Astrocyte of the cerebellum (primary cell): ENCODE measurements around the gene DGKD.

ENCODE experiments used
- DNase-seq: peaks from one replicate; pipeline ENCODE4 v3.0.0-alpha.2; 2011; ENCODE audit warnings: low read depth
- H3K4me3 ChIP-seq: 2 replicates; pipeline ENCODE4 v1.5.1; 2011; ENCODE audit warnings: mild to moderate bottlenecking, low read depth, low read length, moderate library complexity
- CTCF ChIP-seq: IDR thresholded peaks from 2 replicates; pipeline ENCODE4 v1.5.1; 2012; ENCODE audit warnings: low read length, low read depth, moderate library complexity, mild to moderate bottlenecking; ENCODE audit errors: missing control alignments
- in situ Hi-C: cut with HindIII; loops from 2 replicates; pipeline ENCODE4 v1.10.0; 2017; ENCODE audit warnings: low sequenced_read_pairs

DGKD gene

DNA sequence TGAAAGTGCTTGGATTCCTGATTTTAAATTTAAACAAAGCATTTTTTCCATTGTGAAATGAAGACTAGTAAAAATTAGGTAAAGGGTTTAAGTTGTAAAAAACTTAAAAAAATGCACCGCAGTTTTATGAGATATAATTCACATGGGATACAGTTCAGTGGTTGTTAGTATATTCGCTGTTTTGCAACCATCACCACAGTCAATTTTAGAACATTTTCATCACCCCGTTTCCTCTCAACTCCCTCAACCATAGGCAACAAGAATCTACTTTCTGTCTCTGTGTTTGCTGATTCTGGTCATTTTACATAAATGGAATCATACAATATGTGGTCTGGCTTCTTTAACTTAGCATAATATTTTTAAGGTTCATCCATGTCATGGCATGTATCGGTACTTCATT, 4.0 kb downstream of the DGKD start:
- no peak for DNase-seq
- TF ChIP-seq CTCF, result no peak
- in situ Hi-C loops, result no loop called here
- H3K4me3 ChIP-seq, result no peak overlapping the region

DNA sequence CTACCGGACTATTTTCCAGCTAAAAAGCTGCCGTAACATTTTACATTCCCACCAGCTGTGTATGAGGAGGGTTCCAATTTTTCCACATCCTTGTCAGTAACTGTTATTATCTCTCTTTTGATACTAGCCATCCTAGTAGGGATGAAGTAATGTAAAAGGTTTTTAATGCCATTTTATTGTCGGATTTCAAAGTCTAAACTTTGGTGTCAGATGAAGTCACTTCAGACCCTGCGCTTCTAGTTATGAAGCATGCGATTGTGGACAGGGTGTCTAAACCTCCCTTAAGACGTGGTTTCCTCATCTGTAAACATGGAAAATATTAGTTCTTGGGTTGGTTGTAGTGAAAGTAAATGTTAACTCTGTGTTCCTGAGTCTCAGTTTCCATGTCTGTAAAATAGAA, 4.7 kb downstream of the DGKD start:
- no peak for TF ChIP-seq CTCF
- no peak for DNase-seq
- in situ Hi-C loops, result no loop called here
- H3K4me3 ChIP-seq, result no peak overlapping the region

GRCh38 chr2:233359823-233360222, 5.5 kb downstream of the DGKD start:
- H3K4me3 ChIP-seq, result no peak overlapping the region
- no peak for DNase-seq
- TF ChIP-seq CTCF, result no peak
- in situ Hi-C loops, result no loop called here

DNA sequence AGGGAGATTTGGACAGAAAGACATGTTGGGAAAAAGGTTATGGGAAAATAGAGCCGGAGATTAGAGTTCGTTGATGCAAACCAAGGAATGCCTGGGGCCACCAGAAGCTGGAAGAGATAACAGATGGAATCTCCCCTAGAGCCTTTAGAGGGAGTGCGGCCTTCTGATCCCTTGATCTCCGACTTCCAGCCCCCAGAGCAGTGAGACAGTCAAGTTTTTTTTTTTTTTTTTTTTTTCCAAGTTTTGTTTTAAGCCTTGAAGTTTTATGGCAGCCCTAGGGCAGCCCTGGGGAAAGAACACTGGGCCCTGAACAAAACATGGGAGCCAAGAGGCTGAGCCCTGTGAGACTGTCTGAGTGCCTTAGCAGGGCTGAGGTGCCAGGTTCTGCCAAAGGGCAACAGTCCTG, 6.5 kb downstream of the DGKD start:
- in situ Hi-C loops, result no loop called here
- no peak for DNase-seq
- TF ChIP-seq CTCF, result no peak
- no peak overlapping the region for H3K4me3 ChIP-seq

- no peak for DNase-seq
- no peak for TF ChIP-seq CTCF
- no peak overlapping the region for H3K4me3 ChIP-seq
- in situ Hi-C loops, result no loop called here
Measured at GRCh38 chr2:233361297-233361696, 7.0 kb downstream of the DGKD start.

DNA sequence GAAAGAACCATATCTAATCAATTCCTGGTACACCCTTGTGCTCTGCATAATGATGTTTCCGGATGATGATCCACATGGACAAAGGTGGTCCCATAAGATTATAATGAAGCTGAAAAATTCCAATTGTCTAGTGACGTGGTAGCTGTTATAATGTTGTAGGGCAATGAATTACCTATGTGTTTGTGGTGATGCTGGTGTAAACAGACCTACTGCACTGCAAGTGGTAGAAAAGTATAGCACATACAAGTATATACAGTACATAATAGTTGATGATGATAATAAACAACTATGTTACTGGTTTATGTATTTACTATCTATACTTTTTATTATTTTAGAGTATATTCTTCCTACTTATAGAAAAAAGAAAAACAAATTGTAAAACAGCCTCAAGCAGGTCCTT, 8.4 kb downstream of the DGKD start:
- no peak for DNase-seq
- TF ChIP-seq CTCF, result no peak
- in situ Hi-C loops, result no loop called here
- no peak overlapping the region for H3K4me3 ChIP-seq

- no peak for DNase-seq
- in situ Hi-C loops, result no loop called here
- no peak for TF ChIP-seq CTCF
- H3K4me3 ChIP-seq, result no peak overlapping the region
Measured at GRCh38 chr2:233363744-233364235, 9.5 kb downstream of the DGKD start.
